ENCODE data around the gene NPS.

Gene NPS

GRCh38 chr10:127565583-127565982 lies 16.5 kb downstream of the NPS start:
- no peak overlapping the region for H3K27ac ChIP-seq
- H3K4me3 ChIP-seq (ENCODE audit: low read depth in 1 of 2, low read length in 1 of 2) = no peak overlapping the region
- no peak for TF ChIP-seq CTCF (IDR thresholded peaks at IDR 0.05)
- H3K36me3 ChIP-seq = no peaks in the 10 kb centered on the region
- peaks cover 13% of the 10 kb centered on the region for H3K27me3 ChIP-seq
- no peaks in the 10 kb centered on the region for H3K4me1 ChIP-seq (ENCODE audit: control insufficient read depth in 1 of 2, insufficient read depth in 1 of 2, low read depth in 1 of 2, low read length in 1 of 2)
- no peaks in the 10 kb centered on the region for H3K9me3 ChIP-seq

- H3K9me3 ChIP-seq = no peaks in the 10 kb centered on the region
- no peak overlapping the region for H3K27ac ChIP-seq
- no peaks in the 10 kb centered on the region for H3K36me3 ChIP-seq
- H3K4me1 ChIP-seq (ENCODE audit: control insufficient read depth in 1 of 2, insufficient read depth in 1 of 2, low read depth in 1 of 2, low read length in 1 of 2) = no peaks in the 10 kb centered on the region
- TF ChIP-seq CTCF (IDR thresholded peaks at IDR 0.05) = no peak
- H3K4me3 ChIP-seq (ENCODE audit: low read depth in 1 of 2, low read length in 1 of 2) = no peak overlapping the region
- peaks cover 17% of the 10 kb centered on the region for H3K27me3 ChIP-seq
Measured at GRCh38 chr10:127569210-127569609, 20.1 kb downstream of the NPS start.

GRCh38 chr10:127570036-127570435 lies 20.9 kb downstream of the NPS start:
- no peak overlapping the region for H3K4me3 ChIP-seq (ENCODE audit: low read depth in 1 of 2, low read length in 1 of 2)
- no peaks in the 10 kb centered on the region for H3K36me3 ChIP-seq
- no peaks in the 10 kb centered on the region for H3K9me3 ChIP-seq
- no peak overlapping the region for H3K27ac ChIP-seq
- H3K4me1 ChIP-seq (ENCODE audit: control insufficient read depth in 1 of 2, insufficient read depth in 1 of 2, low read depth in 1 of 2, low read length in 1 of 2) = no peaks in the 10 kb centered on the region
- peaks cover 22% of the 10 kb centered on the region for H3K27me3 ChIP-seq
- no peak for TF ChIP-seq CTCF (IDR thresholded peaks at IDR 0.05)

GRCh38 chr10:127571386-127571785 lies 22.3 kb downstream of the NPS start:
- no peaks in the 10 kb centered on the region for H3K36me3 ChIP-seq
- H3K4me3 ChIP-seq (ENCODE audit: low read depth in 1 of 2, low read length in 1 of 2) = no peak overlapping the region
- no peaks in the 10 kb centered on the region for H3K9me3 ChIP-seq
- TF ChIP-seq CTCF (IDR thresholded peaks at IDR 0.05) = no peak
- H3K27me3 ChIP-seq = peaks cover 22% of the 10 kb centered on the region
- no peak overlapping the region for H3K27ac ChIP-seq
- no peaks in the 10 kb centered on the region for H3K4me1 ChIP-seq (ENCODE audit: control insufficient read depth in 1 of 2, insufficient read depth in 1 of 2, low read depth in 1 of 2, low read length in 1 of 2)

GRCh38 chr10:127576051-127576450 lies 26.9 kb downstream of the NPS start:
- no peak overlapping the region for H3K27ac ChIP-seq

More at GRCh38 chr10:127576051-127576450, 26.9 kb downstream of the NPS start:
- no peaks in the 10 kb centered on the region for H3K36me3 ChIP-seq
- no peak overlapping the region for H3K4me3 ChIP-seq (ENCODE audit: low read depth in 1 of 2, low read length in 1 of 2)
- no peaks in the 10 kb centered on the region for H3K9me3 ChIP-seq
- H3K27me3 ChIP-seq = peaks cover 32% of the 10 kb centered on the region
- no peak for TF ChIP-seq CTCF (IDR thresholded peaks at IDR 0.05)
- no peaks in the 10 kb centered on the region for H3K4me1 ChIP-seq (ENCODE audit: control insufficient read depth in 1 of 2, insufficient read depth in 1 of 2, low read depth in 1 of 2, low read length in 1 of 2)
